Activated CD4-positive, alpha-beta T cell treated with anti-CD3 and anti-CD28 coated beads for 48 hours (primary cell): Measurements from ENCODE around the gene MAN2A1.
A peak's percentile ranks its signal among the peaks of the same experiment; 100 is the strongest.

Experiments
- DNase-seq: peaks from one replicate; pipeline ENCODE4 v3.0.0-alpha.2; 2020

The MAN2A1 gene

GRCh38 chr5:109682383-109682782, 7.3 kb upstream of the MAN2A1 start:
- DNase-seq, result no peak

GRCh38 chr5:109685916-109686315, 3.8 kb upstream of the MAN2A1 start:
- DNase-seq, result no peak

GRCh38 chr5:109688630-109688969, 1.1 kb upstream of the MAN2A1 start:
- peak; percentile 49 for DNase-seq

DNA sequence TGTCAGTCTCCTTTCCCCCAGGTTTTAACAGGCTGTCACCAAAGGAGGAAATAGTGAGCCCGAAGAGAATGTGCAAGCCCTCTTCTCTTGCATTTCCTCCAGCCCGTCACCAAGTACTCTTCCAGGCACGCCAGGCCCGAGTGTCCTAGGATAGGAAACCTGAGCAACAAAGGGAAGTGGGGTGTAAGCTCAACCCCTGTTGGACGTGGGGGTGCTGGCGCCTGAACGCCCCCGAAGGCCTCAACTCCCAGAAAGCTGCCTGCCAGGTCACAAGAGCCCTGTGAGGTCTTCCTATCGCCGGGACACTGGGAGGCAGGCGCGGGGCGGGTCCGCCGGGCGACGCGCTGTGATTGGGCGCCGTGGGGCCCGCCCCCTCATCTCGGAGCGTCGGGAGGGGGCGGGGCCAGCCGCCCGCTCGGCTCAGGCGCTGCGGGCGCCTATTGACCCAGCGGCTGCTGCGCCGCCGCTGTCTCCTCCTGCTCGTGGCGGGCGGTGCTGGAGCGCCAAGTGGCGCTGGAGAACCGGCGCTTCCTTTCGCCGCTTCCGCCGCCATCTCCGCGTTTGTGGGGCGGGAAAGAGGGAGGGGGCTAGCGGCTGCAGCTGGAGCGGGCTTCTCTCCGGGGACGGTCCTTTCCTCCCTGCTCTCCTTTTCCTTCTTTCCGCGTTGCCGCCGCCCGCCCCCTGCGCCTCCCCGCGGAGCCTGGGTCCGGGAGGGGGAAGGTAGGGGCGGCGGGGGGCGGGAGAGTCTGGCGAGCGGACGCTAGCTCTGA, 572 bp upstream of the MAN2A1 start:
- peak; percentile 84 for DNase-seq

DNA sequence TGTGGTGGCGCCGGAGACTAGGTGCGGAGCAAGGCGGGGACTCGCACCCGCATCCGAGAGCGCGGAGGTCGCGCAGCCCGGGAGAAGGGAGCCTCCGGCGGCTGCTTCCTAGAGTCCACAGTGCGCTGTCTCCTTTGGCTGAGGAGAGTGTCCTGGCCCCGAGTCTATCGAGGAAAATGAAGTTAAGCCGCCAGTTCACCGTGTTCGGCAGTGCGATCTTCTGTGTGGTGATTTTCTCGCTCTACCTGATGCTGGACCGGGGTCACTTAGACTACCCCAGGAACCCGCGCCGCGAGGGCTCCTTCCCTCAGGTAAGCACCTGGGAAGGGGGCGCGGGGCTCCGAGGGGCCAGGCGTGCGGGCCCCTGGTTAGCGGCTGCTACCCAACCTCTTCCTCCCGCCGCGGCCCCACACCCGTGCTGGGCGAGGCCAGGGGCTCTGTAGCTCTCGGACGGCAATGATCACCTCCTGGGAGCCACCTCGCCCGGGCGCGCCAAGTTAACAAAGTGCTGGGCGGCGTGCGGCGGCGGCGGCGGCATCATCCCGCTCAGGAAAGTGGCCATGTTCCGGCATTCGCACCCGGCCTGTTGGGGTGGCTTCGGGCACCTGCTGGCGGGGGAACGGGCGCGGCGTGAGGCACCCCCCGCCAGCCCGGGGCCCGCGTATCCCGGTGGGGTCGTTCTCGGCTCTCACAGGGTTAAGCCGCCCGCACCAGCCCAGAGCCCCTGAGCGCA, 681 bp downstream of the MAN2A1 start:
- DNase-seq, result peak; percentile 61

- peak; percentile 58 for DNase-seq
Observed at GRCh38 chr5:109690975-109691574, 1.3 kb downstream of the MAN2A1 start.

GRCh38 chr5:109691996-109692395, 2.3 kb downstream of the MAN2A1 start:
- DNase-seq, result no peak

GRCh38 chr5:109692852-109693251, 3.1 kb downstream of the MAN2A1 start:
- no peak for DNase-seq

GRCh38 chr5:109693535-109694400, 4.0 kb downstream of the MAN2A1 start:
- DNase-seq, result no peak

GRCh38 chr5:109694451-109694891, 4.7 kb downstream of the MAN2A1 start:
- no peak for DNase-seq

- no peak for DNase-seq
Observed at GRCh38 chr5:109695005-109695926, 5.5 kb downstream of the MAN2A1 start.

GRCh38 chr5:109697339-109697738, 7.6 kb downstream of the MAN2A1 start:
- no peak for DNase-seq

DNA sequence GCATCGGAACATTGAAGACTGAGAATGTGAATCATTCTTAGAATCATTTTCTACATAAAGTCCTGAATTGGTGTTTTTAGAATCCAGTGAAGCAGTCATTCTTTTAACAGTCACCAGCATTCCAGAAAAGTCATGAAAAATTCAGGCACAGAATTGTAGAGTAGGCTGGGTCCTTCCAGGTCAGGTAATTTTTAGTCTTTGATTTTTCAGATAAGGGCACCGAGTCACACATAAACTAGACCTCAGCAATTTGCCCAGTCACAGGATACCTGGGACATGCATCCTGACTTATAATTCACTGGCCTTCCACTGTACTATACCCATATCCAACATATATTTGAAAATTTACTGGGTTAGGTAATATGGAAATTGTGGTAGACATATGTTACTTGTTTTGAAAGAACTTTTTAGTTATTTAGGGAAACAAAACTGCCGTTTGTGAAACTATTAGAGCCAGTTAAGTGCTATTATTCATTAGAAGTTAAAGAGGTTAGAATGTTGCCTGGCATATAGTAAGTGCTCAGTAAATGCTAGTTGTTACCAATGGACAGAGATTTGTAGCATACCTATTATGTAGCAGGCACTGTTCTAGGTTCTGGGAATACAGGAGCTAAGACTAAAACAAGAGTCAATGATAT, 10.9 kb downstream of the MAN2A1 start:
- no peak for DNase-seq

GRCh38 chr5:109701252-109701651, 11.5 kb downstream of the MAN2A1 start:
- no peak for DNase-seq

DNA sequence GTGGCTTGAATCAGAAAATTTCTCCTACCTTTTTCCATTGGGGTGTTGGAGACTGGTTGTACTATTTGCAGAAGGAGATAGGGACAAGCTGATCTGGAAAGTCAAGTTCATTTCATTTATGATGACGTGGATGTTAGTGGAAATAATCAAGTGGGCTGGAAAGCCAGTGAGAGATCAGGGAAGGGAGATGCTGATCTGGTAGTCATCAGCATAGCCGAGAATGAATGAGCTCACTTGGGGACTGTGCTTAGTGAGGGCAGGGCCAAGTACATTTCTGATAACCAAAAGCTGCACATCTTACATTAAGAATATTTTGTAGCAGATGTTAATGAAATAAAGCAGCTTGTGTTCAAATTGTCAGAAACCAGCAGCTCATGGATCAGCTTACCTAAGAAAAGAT, 12.1 kb downstream of the MAN2A1 start:
- no peak for DNase-seq

DNA sequence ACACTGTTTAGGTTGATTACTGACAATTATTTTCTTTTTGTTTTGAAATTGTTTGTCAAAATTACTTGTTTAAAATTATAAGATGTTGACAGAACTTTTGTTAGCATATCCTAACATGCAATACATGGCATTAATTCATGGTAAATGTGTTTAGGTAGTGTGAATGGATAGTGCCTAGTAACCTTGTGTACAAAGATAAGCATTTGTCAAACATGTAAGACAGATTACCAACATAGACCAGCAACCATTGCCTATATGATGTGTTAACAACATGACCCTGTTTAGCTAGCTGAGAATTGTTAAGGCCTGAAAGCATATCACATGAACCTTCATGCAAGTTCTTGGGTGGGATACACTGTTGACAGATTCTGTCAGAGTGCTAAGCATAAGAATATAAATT, 13.4 kb downstream of the MAN2A1 start:
- DNase-seq, result no peak

DNA sequence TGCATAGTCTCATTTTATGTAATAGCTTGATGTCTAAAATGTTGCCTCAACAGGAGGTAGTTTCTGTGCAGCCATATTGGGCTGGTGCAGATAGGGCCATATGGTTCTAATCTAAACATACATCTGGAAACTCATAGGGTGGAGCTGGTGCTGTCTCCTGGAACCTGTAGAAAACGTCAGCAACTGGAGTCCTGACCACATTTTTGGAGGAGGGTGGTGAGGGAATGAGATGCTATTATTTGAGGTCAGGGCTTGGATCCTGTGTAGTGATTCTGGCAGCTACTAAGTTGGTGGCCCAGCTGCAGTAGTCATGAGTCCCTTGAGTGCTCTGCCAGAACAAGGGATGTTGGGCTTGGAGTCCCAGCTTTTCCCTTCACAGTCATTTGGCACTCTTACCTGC, 14.1 kb downstream of the MAN2A1 start:
- DNase-seq, result no peak

GRCh38 chr5:109704282-109704952, 14.7 kb downstream of the MAN2A1 start:
- DNase-seq, result no peak

- no peak for DNase-seq
Observed at GRCh38 chr5:109705596-109705995, 15.9 kb downstream of the MAN2A1 start.

- DNase-seq, result no peak
Observed at GRCh38 chr5:109706095-109706494, 16.4 kb downstream of the MAN2A1 start.

GRCh38 chr5:109707531-109707930, 17.8 kb downstream of the MAN2A1 start:
- no peak for DNase-seq
